ENCODE measurements around the gene RBM4. TPM values are rescaled to one million over a fixed set of nuclear protein-coding genes. Genes with fewer than 3 reads are reported as not detected.

Gene RBM4
- total and polyA plus RNA-seq, 2 of the 13 experiments (the other 11 are each of a cell fraction or from before 2014, with no cell fraction given): 126 to 136 TPM

- TF ChIP-seq ZC3H13 (CRISPR knock-in tag; IDR thresholded peaks at IDR 0.05) (peak; percentile 96; the same call in 1 of the 2 replicates), NFE2L1 (CRISPR knock-in tag; IDR thresholded peaks at IDR 0.05; ENCODE audit: borderline replicate concordance) (no peak), KLF16 (CRISPR knock-in tag; IDR thresholded peaks at IDR 0.05) (no peak; a peak in 1 of 4 replicates), ZNF713 (CRISPR knock-in tag; IDR thresholded peaks at IDR 0.05) (no peak), NFAT5 (CRISPR knock-in tag; IDR thresholded peaks at IDR 0.05) (no peak), THRA (CRISPR knock-in tag; IDR thresholded peaks at IDR 0.05; ENCODE audit: borderline replicate concordance) (peak; percentile 12; the same call in 1 of the 2 replicates), CREB1 (IDR thresholded peaks at IDR 0.05) (peak; percentile 85), CREB1 (CRISPR knock-in tag; IDR thresholded peaks at IDR 0.05) (peak; percentile 93), MED1 (CRISPR knock-in tag; IDR thresholded peaks at IDR 0.05) (peak; percentile 53), ZNF414 (CRISPR knock-in tag; IDR thresholded peaks at IDR 0.05) (peak; percentile 72; the same call in 1 of the 2 replicates), SPEN (CRISPR knock-in tag; IDR thresholded peaks at IDR 0.05; ENCODE audit: low read depth) (no peak), ZNF572 (CRISPR knock-in tag; IDR thresholded peaks at IDR 0.05) (no peak; the same call in 1 of the 2 replicates), CSRNP1 (CRISPR knock-in tag; IDR thresholded peaks at IDR 0.05) (no peak), ZNF724P (CRISPR knock-in tag; IDR thresholded peaks at IDR 0.05; ENCODE audit: borderline replicate concordance) (no peak), ATF7-NPFF (CRISPR knock-in tag; IDR thresholded peaks at IDR 0.05; ENCODE audit: low read depth) (peak; percentile 84), ZNF589 (CRISPR knock-in tag; conservative IDR thresholded peaks at IDR 0.05) (no peak), ERF (CRISPR knock-in tag; IDR thresholded peaks at IDR 0.05) (peak; percentile 85)
- TF ChIP-seq, protein P1, sequence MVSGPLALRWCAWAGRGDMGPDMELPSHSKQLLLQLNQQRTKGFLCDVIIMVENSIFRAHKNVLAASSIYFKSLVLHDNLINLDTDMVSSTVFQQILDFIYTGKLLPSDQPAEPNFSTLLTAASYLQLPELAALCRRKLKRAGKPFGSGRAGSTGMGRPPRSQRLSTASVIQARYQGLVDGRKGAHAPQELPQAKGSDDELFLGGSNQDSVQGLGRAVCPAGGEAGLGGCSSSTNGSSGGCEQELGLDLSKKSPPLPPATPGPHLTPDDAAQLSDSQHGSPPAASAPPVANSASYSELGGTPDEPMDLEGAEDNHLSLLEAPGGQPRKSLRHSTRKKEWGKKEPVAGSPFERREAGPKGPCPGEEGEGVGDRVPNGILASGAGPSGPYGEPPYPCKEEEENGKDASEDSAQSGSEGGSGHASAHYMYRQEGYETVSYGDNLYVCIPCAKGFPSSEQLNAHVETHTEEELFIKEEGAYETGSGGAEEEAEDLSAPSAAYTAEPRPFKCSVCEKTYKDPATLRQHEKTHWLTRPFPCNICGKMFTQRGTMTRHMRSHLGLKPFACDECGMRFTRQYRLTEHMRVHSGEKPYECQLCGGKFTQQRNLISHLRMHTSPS (CRISPR knock-in tag; IDR thresholded peaks at IDR 0.05; ENCODE audit: low read depth): no peak
Observed at GRCh38 chr11:66677599-66678375, 39.3 kb downstream of the RBM4 start, which contains the start of gene RBM4B (continued).

Data from HepG2 (cell line).